ENCODE measurements around the gene APOD. TPM values are rescaled to one million over a fixed set of nuclear protein-coding genes. Genes with fewer than 3 reads are reported as not detected.

APOD gene
- total and polyA plus RNA-seq, 2 of the 8 experiments (the other 6 are each of a cell fraction or from before 2014, with no cell fraction given) = not detected

GRCh38 chr3:195548987-195549386 is 34.8 kb downstream of the APOD start:
- no peak overlapping the region for H2BK5ac ChIP-seq (ENCODE audit: low read depth, low read length)
- H3K4me3 ChIP-seq (ENCODE audit: extremely low read depth in 1 of 4, insufficient read depth in 2 of 4, low read depth in 3 of 4, low read length in 4 of 4) = peak overlapping the region in 1 of 4 experiments; percentile 33; a peak in 1 of 8 replicates
- no peak overlapping the region for H4K5ac ChIP-seq (ENCODE audit: insufficient read length, low read depth, low read length)
- CTCF ChIA-PET (ENCODE audit: partially characterized antibody) = interaction anchor here (1.4 kb wide), 1 partner anchor 9 kb away, joined by 6 read pairs; no protein-coding TSS in a partner anchor
- no peak overlapping the region for H2BK15ac ChIP-seq (ENCODE audit: low read length)
- H3K9me3 ChIP-seq (ENCODE audit: insufficient read depth in 2 of 2, low read depth in 1 of 2, low read length in 1 of 2) = no peaks in the 10 kb centered on the region
- no peak for FAIRE-seq
- H2AFZ ChIP-seq (ENCODE audit: low read length) = no peak overlapping the region
- peak overlapping the region; percentile 40 to 46; a peak in 3 of 4 replicates for H3K4me2 ChIP-seq (ENCODE audit: insufficient read depth in 1 of 2, low read depth in 2 of 2, low read length in 2 of 2)
- H3K23ac ChIP-seq (ENCODE audit: insufficient read length) = no peak overlapping the region
- no peak overlapping the region for H4K8ac ChIP-seq (ENCODE audit: extremely low read depth, insufficient read depth, low read length)
- WGBS, 2 experiments (ENCODE audit: extremely low coverage in 1 of 2, insufficient coverage in 1 of 2, insufficient read length in 1 of 2, insufficient replicate concordance in 2 of 2, low coverage in 1 of 2, low lambda C conversion rate in 2 of 2, missing lambda C conversion rate in 1 of 2) = 81% methylated on average over 2 of the region's 2 CpGs; no CpG with 5 or more reads in 1 of the 2 experiments
- no peak overlapping the region for H3K27ac ChIP-seq (ENCODE audit: low read depth, low read length)
- H3K27me3 ChIP-seq (replicated peaks in 1 of 4; ENCODE audit: control insufficient read depth in 3 of 4, extremely low read depth in 1 of 4, insufficient read depth in 3 of 4, low read length in 3 of 4) = peaks cover 1 to 10% (median 10%) of the 10 kb centered on the region in 4 experiments; a peak in 6 of 7 replicates
- H4K20me1 ChIP-seq (replicated peaks in 1 of 2; ENCODE audit: control insufficient read depth in 1 of 2, insufficient read depth in 2 of 2, low read length in 2 of 2) = no peaks in the 10 kb centered on the region
- POLR2A ChIA-PET (ENCODE audit: partially characterized antibody) = interaction anchor here (0.6 kb wide), 1 partner anchor 905 kb away, joined by 4 read pairs; no protein-coding TSS in a partner anchor
- no peak overlapping the region for H4K91ac ChIP-seq (replicated peaks; ENCODE audit: insufficient read length, low read length)
- H2BK20ac ChIP-seq (ENCODE audit: low read length) = no peak overlapping the region
- no peak overlapping the region for H2BK12ac ChIP-seq (ENCODE audit: low read depth, low read length)
- no peaks in the 10 kb centered on the region for H3K79me2 ChIP-seq (ENCODE audit: control insufficient read depth in 1 of 2, insufficient read depth in 2 of 2, low read length in 2 of 2)
- H3K36me3 ChIP-seq (ENCODE audit: control insufficient read depth in 2 of 4, insufficient read depth in 4 of 4, low read length in 3 of 4) = no peaks in the 10 kb centered on the region
- no peak overlapping the region for H3K4ac ChIP-seq (replicated peaks; ENCODE audit: insufficient read length, low read depth, low read length)
- H2BK120ac ChIP-seq (replicated peaks; ENCODE audit: low read depth, low read length) = no peak overlapping the region
- H3K18ac ChIP-seq (ENCODE audit: extremely low read depth, low read length) = no peak overlapping the region
- no peak overlapping the region for H3K9ac ChIP-seq (replicated peaks in 1 of 4; ENCODE audit: extremely low read depth in 1 of 4, low read depth in 3 of 4, low read length in 3 of 4)
- H3K23me2 ChIP-seq (ENCODE audit: low read depth, low read length) = no peaks in the 10 kb centered on the region
- H3K56ac ChIP-seq (replicated peaks; ENCODE audit: insufficient read length, low read depth, low read length) = no peak overlapping the region
- H3K14ac ChIP-seq (ENCODE audit: insufficient read length) = no peak overlapping the region
- no peak overlapping the region for H2AK5ac ChIP-seq (ENCODE audit: low read depth, low read length)
- H3K79me1 ChIP-seq (ENCODE audit: low read depth, low read length) = no peaks in the 10 kb centered on the region
- peaks cover under 1 to 10% (median 4%) of the 10 kb centered on the region in 4 experiments; a peak in 6 of 7 replicates for H3K4me1 ChIP-seq (replicated peaks in 1 of 4; ENCODE audit: control insufficient read depth in 3 of 4, insufficient read depth in 4 of 4, low read length in 3 of 4)
- DNase-seq (ENCODE audit: low read depth in 1 of 2, low spot score in 2 of 2) = no peak
- TF ChIP-seq TAF7 (optimal IDR thresholded peaks at IDR 0.05; ENCODE audit: borderline replicate concordance, low read depth, low read length) = no peak
- no peak for TF ChIP-seq BACH1 (IDR thresholded peaks at IDR 0.05; ENCODE audit: low read length)
- no peak for TF ChIP-seq RNF2 (IDR thresholded peaks at IDR 0.05; ENCODE audit: borderline replicate concordance, low read depth, low read length, missing control alignments, poor library complexity, severe bottlenecking)
- no peak for TF ChIP-seq SIX5 (IDR thresholded peaks at IDR 0.05; ENCODE audit: low read depth, low read length)
- no peak for TF ChIP-seq TBP (IDR thresholded peaks at IDR 0.05; ENCODE audit: low read depth, low read length)
- no peak for TF ChIP-seq JUN (IDR thresholded peaks at IDR 0.05; ENCODE audit: low read depth, low read length)
- no peak for TF ChIP-seq EZH2 (IDR thresholded peaks at IDR 0.05; ENCODE audit: low read depth, low read length, severe bottlenecking)
- TF ChIP-seq RXRA (IDR thresholded peaks at IDR 0.05; ENCODE audit: insufficient read depth, low read depth, low read length) = no peak
